ENCODE measurements around the gene HMGN2.

DNA sequence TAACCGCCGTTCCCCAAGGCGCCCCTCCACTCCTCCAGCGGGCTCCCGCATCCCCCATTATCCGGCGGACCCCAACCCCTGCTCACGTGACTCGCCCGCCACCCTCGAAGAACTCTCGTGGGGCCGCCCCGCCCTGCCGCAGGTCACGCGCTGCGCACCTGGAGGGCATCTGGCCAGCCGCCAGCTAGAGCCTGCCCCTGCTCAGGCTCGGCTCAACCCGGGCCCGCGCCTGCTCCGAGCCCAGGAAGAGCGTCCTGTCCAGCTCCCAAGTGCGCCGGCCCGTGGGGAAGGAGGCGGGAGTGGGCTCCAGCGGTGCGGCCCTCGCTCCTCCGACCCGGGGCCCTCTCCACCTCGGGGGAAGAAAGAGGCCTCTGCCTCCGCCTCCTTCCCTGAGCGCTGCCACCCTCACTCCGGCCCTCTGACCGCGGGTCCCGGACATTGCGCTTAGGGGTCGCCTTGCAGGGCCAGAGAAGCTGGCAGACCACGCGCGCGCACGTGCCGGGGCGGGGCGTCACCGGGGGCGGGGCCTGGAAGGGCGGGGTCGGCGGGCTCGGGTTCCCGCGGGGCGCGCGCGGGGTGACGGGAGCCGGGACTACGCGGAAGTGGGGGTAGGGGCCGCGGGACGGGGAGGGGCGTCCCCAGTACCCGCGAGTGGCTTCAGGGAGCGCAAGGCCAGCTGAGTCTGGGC lies 28.4 kb downstream of the HMGN2 start:
- TF ChIP-seq, protein P1, sequence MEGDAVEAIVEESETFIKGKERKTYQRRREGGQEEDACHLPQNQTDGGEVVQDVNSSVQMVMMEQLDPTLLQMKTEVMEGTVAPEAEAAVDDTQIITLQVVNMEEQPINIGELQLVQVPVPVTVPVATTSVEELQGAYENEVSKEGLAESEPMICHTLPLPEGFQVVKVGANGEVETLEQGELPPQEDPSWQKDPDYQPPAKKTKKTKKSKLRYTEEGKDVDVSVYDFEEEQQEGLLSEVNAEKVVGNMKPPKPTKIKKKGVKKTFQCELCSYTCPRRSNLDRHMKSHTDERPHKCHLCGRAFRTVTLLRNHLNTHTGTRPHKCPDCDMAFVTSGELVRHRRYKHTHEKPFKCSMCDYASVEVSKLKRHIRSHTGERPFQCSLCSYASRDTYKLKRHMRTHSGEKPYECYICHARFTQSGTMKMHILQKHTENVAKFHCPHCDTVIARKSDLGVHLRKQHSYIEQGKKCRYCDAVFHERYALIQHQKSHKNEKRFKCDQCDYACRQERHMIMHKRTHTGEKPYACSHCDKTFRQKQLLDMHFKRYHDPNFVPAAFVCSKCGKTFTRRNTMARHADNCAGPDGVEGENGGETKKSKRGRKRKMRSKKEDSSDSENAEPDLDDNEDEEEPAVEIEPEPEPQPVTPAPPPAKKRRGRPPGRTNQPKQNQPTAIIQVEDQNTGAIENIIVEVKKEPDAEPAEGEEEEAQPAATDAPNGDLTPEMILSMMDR (IDR thresholded peaks at IDR 0.05) = peak; percentile 44
- TF ChIP-seq EZH2 (IDR thresholded peaks at IDR 0.05; ENCODE audit: borderline replicate concordance, insufficient read depth, low read depth, low read length, poor library complexity, severe bottlenecking) = no peak

All from B cell (primary cell).